H4 (cell line): ENCODE results near the gene FRMD3. TPM values are rescaled to one million over a fixed set of nuclear protein-coding genes. Genes with fewer than 3 reads are reported as not detected.

Experiments
- DNase-seq: peaks from one replicate; pipeline ENCODE4 v3.0.0-alpha.2; 2015; ENCODE audit warnings: low spot score
- total RNA-seq: library from RNA; depleted of rRNA; stranded (reverse); fragments of >200 nt; shearing (Covaris generic); gene quantifications from 2 replicates; pipeline ENCODE4 v1.2.3, GENCODE V29; 2014; rRNA removed

Gene FRMD3
- total RNA-seq = 0.29 and 0.72 TPM in 2 replicates

DNA sequence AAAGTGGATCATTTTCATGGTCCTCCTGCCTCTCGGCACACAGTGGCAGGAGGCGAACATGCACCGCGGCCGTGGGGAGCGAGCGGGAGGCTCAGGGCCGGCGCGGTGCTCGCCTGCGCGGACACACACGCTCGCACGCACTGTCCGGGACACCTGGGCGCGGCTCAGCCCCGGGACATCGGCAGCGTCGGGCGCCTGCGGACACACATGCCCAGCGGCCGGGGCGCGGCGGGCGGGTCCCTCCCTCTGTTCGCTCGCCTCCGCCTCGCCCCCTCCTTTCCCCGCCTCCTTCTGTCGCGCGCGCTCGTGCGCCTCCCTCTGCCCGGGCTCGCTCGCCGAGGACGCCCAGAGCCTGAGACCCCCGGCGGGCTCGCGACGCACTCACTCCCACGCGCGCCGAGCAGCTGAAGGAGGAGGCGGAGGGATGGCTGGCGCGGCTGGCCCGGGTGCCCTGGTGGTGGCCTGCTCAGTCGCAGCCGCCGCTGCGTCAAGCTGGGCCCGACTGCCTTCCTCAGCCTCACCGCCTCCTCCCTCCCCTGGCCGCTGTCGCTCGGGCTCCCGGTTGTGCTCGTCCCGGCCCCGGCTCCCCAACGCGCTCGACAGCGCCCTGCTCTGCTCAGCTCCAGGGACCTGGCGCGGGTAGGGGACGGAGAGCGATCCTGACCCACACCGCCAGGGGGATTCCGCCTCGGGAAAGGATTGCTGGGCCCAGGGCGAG, at the start of gene FRMD3:
TSS of gene FRMD3 (minus strand) at position 230 of the 718 bp plus-strand sequence. CDS start at position 60, 170 bp downstream.
- peak; percentile 70 for DNase-seq

DNA sequence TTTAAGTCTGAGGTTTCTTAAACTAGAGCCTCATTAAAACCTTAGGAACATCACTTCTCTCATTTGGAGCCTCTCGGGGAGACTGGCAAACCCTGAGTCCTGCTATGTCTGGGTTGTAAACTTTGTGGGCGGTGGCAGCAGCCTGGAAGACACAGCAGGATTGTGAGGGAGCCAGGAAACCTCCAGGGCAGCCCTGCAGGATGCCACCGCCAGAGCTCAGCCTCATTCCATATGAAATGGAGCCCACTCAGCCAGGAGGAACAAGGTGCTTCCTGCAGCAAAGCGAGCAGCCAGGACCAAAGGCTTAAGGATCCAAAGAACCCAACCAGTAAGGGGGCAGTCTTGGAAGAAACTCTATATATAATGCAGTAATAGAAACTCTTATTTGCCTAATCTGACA, 46.8 kb upstream of the FRMD3 start:
- no peak for DNase-seq

DNA sequence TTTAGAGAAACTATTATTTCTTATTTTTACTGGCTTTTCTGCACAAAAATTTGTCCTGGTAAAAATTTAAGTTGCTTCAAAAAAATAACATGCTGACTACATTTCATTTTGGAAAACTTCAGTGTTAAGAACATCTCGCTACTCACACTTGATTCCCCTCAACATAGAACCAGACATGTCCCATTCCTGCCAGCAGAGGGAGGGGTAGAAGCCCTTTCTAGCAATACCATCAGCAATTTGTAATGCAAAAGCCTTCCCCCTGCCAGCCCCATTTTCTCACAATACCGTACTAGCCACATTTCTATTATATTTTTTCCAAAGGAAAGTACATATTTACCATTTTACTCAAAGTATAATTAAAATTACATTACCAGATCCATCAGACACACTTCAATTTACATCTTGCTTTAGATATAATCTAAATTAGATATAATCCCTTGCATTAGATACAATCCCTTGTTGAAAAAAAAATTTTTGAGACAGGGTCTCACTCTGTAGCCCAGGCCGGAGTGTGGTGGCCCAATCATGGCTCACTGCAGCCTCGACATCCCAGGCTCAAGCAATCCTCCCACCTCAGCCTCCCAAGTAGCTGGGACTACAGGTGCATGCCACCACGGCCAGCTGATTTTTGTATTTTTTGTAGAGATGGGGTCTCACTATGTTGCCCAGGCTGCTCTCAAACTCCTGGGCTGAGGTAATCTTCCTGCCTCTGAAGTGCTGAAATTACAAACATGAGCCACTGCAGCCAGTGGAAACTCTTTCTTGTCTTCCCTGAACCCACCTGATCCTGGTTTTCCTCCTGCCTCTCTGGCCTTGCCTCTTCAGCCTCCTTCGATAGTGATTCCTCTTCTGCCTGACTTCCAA, 45.2 kb upstream of the FRMD3 start:
- peak; percentile 31 for DNase-seq

DNA sequence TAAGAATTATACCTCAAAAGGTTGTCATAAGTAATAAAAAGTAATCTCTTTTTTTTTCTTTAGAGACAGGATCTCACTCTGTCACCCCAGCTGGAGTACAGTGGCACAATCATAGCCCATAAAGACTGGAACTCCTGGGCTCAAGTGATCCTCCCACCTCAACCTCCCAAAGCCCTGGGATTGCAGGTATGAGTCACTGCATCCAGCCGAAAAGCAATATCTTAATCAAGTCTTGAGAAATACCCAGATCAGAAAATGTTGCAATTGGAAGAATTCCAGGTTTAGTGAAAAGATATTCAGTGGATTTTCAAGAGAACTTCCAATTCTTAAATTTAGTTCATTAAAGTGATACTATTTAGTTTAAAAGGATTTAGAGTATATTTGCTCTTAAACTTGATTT, 43.8 kb upstream of the FRMD3 start:
- DNase-seq = no peak

DNA sequence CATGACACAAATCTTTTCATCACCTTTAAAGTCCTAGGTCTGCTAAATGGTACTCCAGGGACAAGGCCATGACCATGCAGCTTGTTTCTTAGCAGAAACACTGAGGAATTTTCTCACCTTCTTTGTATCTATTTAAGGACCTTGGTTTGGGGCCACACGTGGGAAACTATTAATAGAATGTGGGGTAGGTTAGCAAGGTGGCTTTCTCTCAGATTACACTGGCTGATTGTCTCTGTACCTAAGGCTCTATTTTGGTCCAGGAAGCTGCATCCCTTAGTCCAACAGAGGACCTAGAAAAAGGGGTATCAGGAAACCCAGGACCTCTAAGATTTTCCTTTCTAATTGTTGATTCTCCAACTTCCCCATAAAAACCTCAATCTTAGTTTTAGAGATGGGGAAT, 36.3 kb upstream of the FRMD3 start:
- DNase-seq = no peak

DNA sequence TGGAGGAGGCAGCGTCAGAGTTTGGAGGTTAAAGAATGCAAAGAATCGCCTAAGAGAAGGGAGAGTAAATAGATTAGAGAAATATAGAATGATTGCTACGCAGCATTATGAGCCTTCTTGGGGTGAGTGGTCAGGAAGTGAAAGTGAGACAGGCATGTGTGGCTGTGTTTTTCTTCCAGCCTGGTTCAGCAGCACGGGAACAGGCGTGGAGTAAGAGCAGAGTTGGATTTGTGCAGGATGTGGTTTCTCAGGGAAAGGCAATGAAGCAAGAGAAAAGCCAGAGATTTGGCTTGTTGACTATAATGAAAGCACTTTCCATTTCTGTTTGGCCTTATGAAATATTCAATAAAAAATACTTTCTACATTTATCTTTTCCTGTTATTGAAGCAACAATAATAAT, 34.3 kb upstream of the FRMD3 start:
- DNase-seq = peak; percentile 65

DNA sequence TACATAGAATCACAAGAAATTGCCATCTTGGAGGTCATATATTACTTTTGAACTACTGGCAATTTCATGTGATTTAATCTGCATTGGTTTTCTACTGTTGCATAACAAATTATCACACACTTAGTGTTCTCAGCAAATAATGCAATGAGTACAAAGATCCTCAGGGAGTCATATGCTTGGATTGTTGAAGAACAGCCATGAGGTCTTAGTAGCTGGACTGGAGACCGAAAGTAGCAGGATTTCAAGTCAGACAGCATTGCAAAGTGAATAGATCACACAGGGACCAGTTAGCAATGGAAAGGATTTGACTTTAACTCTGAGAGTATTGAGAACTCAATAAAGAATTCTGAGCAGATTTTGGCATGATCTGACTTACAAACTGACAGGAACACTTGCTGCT, 32.2 kb upstream of the FRMD3 start:
- DNase-seq = no peak

DNA sequence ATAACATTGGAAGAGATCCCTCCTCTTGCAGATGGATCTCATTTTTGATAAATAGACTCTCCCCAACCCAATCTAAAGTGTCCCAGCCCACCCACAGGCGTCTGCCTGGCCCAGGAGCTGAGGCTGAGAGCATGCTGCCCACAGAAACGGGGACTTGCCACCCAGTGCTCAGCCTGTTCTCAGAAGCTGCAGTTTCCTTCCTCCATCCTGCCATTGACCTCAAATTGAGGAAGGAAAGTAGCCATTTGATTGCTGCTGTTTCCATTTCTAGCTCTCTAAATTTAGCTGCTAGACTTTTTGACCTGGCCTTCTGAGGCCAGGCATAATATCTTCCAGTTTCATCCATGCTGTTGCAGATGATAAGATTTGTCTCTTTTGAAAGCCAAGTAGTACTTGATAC, 31.1 kb upstream of the FRMD3 start:
- DNase-seq = no peak

DNA sequence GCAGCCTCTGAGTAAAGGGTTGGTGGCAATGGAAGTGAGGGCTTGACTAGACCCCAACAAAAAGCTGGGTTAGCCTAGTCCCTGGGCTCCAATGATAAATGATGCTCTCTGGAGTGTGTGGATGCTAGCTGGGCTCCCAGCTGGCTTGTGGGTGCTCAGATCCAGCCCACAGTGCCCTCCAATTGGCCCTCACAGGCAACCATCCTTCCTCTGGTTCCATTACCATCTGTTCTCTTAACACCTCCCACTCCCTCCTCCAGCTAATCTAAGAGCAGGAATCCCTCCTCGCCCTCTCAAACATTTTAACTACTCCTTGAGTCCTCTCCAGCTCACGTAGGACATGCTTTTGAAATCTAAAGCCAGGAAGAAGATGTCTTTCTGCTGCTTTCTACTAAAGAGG, 25.2 kb upstream of the FRMD3 start:
- no peak for DNase-seq

DNA sequence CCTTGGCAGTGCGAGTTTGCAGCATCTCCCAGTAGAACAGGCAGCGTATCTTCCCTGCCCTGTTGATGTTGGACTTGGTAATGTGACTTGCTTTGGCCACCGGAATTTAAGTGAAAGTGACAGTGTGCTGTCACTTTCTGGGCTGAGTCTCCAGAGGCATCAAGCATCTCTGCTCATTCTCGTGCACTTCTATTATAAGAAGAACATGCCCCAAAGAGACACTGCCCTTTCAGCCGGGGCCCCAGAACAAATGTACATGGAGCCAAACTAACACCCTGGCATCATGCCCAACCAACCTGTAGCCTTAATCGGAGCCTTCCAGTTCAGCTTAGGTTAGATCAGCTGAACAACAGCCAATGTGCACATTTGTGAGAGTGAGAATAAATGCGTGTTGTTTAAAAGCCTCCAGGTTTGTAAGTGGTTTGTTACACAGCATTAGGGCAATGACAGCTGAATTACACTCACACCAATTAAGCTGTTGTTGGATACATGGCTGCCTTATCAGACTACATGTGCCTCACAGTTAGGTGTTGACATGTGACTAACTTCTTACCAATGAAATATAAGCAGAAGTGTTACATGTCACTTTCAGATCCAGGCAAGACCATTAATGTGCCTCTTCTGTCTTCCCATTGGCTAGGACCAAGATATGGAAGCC, 22.1 kb upstream of the FRMD3 start:
- DNase-seq = no peak

DNA sequence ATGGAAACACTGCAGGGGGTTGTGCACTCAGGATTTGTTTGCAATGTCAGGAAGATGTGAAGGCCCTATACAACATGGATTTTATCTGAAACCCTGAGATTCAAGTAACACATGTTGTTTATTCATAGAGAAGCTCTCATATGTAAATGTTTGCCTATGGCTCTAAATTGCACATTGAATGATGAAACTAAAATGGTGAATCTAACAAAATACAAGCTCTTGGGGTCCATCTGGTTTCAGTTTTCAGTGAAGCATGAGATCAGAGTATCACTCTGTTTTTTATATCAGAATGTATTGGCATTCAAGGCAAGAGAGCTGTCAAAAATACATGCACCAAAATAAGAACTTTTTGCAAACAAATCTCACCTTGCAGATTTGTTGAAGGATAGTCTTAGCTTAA, 19.6 kb upstream of the FRMD3 start:
- DNase-seq = no peak

DNA sequence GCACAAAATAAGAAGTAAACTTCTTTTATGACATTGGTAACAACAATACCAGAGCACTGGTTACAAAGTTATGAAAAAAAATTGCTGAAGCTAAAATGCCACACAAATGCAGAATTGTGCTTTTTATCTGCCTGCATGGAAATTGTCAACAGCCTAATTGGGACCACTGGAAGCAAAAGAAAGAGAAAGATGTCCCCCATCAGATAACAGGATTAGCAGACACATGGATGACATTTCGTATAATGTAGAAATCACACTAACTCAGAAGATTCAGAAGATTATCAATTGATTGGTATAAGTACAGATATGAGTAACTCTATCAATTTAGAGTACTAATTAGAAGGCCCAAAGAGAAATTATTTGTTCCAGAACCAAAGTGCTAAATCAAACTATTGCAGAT, 19.1 kb upstream of the FRMD3 start:
- DNase-seq = no peak

DNA sequence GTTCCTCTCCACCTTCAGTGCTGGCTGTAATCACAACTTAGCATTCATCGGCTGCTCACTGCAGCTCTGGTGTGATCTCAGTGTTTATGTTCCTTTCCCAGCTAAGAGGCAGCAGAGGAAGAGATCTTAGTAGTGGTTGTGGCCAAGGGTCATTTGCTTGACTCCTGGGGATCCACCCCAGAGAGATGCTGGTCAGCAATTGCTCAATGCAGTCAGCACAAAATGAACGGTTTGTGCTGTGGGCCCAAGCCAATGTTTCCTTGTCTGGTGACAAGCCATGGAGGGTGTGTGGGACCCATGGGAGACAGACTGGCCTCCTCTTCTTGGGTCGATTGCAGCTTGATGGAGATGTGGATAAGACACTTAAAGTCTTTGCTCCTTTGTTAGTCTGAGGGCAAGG, 16.1 kb upstream of the FRMD3 start:
- no peak for DNase-seq

DNA sequence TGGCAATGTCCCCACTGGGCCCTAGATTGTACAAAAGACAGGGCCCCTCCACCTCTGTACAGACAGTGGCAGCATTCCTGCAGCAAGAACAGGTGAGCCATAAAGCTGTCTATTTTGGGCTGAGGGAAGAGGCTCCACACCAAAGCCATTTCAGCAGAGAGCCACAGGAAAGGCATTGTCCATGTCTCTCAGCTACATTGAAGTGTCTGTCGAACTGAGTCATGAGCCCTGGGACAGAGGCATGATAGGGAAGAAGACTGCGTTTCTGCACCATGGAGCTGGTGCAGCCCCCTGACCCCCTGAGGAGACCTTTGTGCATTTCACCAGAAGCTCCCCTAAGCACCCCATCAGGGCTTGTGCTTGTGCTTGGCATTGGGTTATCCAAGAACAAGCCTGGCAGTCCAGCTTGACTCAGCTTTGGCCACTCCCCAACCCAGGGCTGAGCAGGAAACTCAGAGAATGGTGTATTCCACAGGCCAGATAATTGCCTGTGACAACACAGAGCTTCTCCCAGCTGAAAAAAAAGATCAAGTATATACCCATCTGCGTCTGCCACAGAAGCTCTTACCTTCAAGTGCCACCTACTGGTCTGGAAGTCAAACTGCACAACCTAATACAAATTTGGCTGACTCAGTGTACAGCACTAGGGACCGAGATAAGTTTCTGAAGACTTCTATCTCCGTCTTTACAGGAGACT, 5.9 kb upstream of the FRMD3 start:
- peak; percentile 85 for DNase-seq

DNA sequence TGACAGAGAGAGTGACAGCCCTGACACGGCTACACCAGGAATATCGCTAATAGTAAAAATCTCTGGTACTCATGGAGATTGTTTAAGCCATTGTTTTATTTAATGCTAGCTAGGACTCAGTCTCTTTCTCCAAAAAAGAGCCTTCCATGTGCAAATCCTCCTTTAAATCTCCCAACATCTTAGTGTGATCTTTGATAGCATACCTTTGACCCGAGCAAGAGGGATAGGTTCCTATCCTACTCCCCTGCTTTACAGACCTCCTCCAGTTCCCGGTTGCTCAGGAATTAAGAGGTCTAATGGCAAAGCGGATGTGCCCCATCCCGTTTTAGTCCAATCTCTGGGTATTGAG, 663 bp upstream of the FRMD3 start:
- DNase-seq = no peak

DNA sequence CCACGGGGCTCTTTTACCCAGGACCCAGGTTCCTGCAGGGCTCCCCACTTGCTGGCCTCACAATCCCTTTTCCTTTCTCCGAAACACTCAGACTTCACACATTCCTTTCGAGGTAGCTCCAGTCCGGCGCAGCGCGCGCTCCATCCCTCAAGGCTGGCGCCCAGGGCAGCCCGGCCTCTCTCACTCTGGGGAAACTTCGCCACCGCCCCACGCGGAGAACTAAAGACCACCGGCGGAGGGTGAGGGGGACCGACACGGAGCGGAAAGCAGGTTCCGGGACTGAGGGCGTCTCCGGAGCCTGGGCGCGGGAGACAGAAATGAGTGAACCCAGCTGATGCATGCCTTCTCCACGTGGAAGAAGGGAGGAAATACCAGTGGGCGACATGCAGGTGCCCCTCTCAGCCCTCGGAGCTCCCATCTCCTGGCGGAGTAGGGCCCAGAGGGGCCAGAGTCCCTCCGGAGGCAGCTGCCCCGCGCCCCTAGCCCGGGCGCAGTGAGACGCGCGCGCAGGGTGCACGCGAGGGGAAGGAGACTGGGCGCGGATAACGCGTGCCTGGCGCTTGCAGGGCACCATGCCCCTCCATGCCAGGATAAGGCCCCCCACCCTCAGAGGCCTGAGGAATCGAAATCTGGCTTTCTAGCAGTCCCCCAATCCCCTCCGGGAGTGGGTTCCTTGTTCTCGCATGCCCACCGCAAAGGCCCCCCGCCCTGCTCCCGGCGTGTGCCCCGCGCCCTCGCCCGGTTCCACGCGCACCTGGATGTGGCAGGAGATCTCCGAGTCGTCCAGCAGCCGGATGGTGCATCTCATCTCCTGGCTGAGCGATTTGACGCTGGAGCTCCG, 650 bp downstream of the FRMD3 start:
- DNase-seq = no peak

DNA sequence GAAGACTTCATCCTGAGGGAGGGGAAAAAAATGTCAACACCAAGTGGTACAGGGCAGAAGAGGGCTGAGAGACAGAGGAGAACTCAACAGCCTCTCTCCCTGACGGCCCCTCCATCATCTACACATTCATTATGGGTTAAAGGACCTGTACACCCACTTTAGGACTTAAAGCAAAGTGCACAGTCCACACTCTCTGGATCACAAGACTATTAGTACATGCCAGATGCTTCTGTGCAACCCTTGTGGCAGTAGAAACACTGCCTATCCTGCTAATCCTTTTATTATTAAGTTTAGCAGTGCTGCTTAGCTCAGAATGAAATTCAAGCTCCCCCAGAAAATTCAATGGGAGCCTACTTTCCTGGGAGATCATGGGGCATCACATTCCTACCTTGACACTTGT, 1.9 kb downstream of the FRMD3 start:
- DNase-seq = no peak

DNA sequence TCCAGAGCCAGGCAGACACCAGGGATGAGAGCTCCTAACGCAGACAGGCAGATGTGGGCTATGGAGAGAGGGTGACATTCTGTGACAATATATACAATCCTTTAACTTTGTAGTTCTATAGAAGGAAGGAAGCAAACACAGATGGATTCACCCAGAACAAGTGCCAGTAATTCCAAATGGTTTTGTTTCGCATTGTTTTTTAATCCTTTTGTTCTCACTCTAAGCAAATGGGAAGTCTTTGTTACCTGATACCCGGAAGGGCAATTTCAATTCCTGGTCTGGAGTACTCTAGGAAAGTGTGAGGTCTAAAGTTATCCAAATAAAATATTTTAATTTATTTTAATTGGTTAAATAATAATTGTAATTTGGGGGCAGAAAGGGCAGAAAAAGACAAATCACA, 2.5 kb downstream of the FRMD3 start:
- DNase-seq = no peak

DNA sequence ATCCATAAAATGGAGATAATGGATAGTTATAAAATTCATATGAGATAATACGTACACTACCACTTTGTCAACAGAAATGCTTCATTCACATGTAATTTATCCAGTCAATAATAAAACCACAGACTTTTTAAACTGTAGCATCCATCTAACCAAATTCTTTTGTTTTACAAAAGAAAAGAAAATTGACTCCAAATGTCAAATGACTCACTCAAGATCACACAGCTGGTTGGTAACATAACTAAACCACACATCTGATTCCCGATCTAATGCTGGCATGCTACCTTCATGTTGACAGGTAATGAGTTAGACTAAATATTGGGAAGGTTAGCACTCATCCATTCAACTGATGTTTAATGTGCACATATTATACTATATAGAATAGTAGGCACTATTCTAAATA, 4.9 kb downstream of the FRMD3 start:
- no peak for DNase-seq

DNA sequence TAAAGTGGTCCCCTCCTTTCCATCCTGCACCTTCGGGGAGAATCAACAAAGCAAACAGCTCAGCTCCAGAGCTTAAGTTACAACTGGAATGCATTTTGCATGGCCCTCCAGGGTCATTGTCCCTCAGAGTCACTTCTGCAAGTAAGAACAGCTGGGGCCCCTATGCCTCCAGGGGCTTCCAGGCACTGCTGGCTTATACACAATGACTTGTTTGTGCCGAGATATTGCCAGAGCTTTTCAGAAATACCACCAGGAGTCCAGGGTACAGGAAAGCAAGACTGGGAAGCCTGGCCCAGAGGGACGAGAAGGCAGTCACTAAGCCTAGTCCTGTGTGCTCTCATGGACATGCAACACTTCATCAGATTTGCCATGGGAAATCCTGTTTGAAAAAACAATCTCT, 11.3 kb downstream of the FRMD3 start:
- DNase-seq = no peak

DNA sequence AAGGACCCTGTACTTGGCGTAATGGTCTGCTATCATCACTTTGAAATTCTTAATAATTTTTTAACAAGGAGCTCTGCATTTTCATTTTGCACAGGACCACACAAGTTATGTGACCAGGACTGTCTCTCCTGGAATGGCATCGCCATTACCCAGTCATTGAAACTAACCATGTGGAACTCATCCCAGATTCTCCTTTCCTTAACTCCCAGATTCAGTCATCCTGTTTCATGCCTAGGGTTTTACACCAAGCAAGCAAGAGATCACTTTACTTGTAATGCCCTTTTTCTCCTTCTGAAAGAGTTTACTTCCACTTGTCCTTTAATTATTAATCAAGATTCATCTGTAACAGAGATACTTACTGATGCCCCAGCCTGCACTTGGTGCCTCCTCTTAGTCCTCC, 12.0 kb downstream of the FRMD3 start:
- no peak for DNase-seq
